GM12873 (cell line): Measurements from ENCODE around the gene AKAP11.

Experiments
- CTCF ChIP-seq: IDR thresholded peaks from 2 replicates; pipeline ENCODE4 v1.5.1; 2012; ENCODE audit warnings: low read depth, mild to moderate bottlenecking, moderate library complexity, low read length, control low read depth; ENCODE audit not compliant: insufficient read depth; ENCODE audit errors: missing control alignments

Gene AKAP11

GRCh38 chr13:42337808-42338600 lies 66.1 kb downstream of the AKAP11 start:
- no peak for TF ChIP-seq CTCF

- TF ChIP-seq CTCF, result no peak
Observed at GRCh38 chr13:42345367-42345766, 73.4 kb downstream of the AKAP11 start.

- no peak for TF ChIP-seq CTCF
Observed at GRCh38 chr13:42348576-42348975, 76.6 kb downstream of the AKAP11 start.

GRCh38 chr13:42350141-42350540 lies 78.2 kb downstream of the AKAP11 start:
- no peak for TF ChIP-seq CTCF

GRCh38 chr13:42354241-42355091 lies 82.5 kb downstream of the AKAP11 start:
- peak; percentile 63 for TF ChIP-seq CTCF

- no peak for TF ChIP-seq CTCF
Observed at GRCh38 chr13:42355092-42355485, 83.1 kb downstream of the AKAP11 start.

GRCh38 chr13:42355491-42356183 lies 83.7 kb downstream of the AKAP11 start:
- no peak for TF ChIP-seq CTCF
